ENCODE measurements around the gene TREX2. TPM values are rescaled to one million over a fixed set of nuclear protein-coding genes. Genes with fewer than 3 reads are reported as not detected.

TREX2 gene
- total and polyA plus RNA-seq, 9 donors = 0.35 to 2.3 (median 0.77) TPM; not detected in 2

GRCh38 chrX:153485396-153486080 lies 39.7 kb upstream of the TREX2 start:
- Histone ChIP-seq H3K36me3 (no peaks in the 10 kb centered on the region), H3K27ac (no peak overlapping the region), H3K9me3 (no peaks in the 10 kb centered on the region), H3K27me3 (no peaks in the 10 kb centered on the region), H3K4me1 (ENCODE audit: insufficient read depth) (peaks cover 20% of the 10 kb centered on the region), H3K4me3 (no peak overlapping the region)
- no peak for DNase-seq
- WGBS, 3 donors = 81 to 90% (median 89%) methylated on average over 30 of the region's 30 CpGs
- TF ChIP-seq EP300 (IDR thresholded peaks at IDR 0.05) = no peak
- TF ChIP-seq CTCF (IDR thresholded peaks at IDR 0.05) = no peak
- TF ChIP-seq POLR2A (IDR thresholded peaks at IDR 0.05) = no peak
- intact Hi-C loops (cut with DNase I) = loop anchor here in 1 of 4 donors (10.0 kb wide), 1 partner anchor 59 kb away; no protein-coding TSS in a partner anchor

GRCh38 chrX:153482376-153483015 lies 36.6 kb upstream of the TREX2 start:
- intact Hi-C loops (cut with DNase I) = loop anchor here in 1 of 4 donors (10.0 kb wide), 1 partner anchor 62 kb away; no protein-coding TSS in a partner anchor

GRCh38 chrX:153481043-153481442 lies 35.2 kb upstream of the TREX2 start:
- intact Hi-C loops (cut with DNase I) = loop anchor here in 1 of 4 donors (10.0 kb wide), 1 partner anchor 64 kb away; no protein-coding TSS in a partner anchor
- Histone ChIP-seq H3K27ac (no peak overlapping the region), H3K4me3 (no peak overlapping the region), H3K9me3 (no peaks in the 10 kb centered on the region), H3K36me3 (no peaks in the 10 kb centered on the region), H3K27me3 (no peaks in the 10 kb centered on the region), H3K4me1 (ENCODE audit: insufficient read depth) (peaks cover 15% of the 10 kb centered on the region)
- 86 to 92% (median 90%) methylated on average over 12 to 13 of the region's 13 CpGs for WGBS, 3 donors
- no peak for TF ChIP-seq CTCF (IDR thresholded peaks at IDR 0.05)
- TF ChIP-seq EP300 (IDR thresholded peaks at IDR 0.05) = no peak
- TF ChIP-seq POLR2A (IDR thresholded peaks at IDR 0.05) = no peak
- no peak for DNase-seq

More at GRCh38 chrX:153482376-153483015, 36.6 kb upstream of the TREX2 start:
- Histone ChIP-seq H3K27ac (no peak overlapping the region), H3K4me1 (ENCODE audit: insufficient read depth) (peaks cover 13% of the 10 kb centered on the region), H3K27me3 (no peaks in the 10 kb centered on the region), H3K9me3 (no peaks in the 10 kb centered on the region), H3K36me3 (no peaks in the 10 kb centered on the region), H3K4me3 (no peak overlapping the region)
- DNase-seq = no peak
- 64 to 75% (median 69%) methylated on average over 20 to 23 of the region's 23 CpGs for WGBS, 3 donors
- no peak for TF ChIP-seq POLR2A (IDR thresholded peaks at IDR 0.05)
- TF ChIP-seq CTCF (IDR thresholded peaks at IDR 0.05) = no peak
- TF ChIP-seq EP300 (IDR thresholded peaks at IDR 0.05) = no peak

- H3K4me1 ChIP-seq (ENCODE audit: insufficient read depth) = peaks cover 11% of the 10 kb centered on the region
- TF ChIP-seq POLR2A (IDR thresholded peaks at IDR 0.05) (no peak), CTCF (IDR thresholded peaks at IDR 0.05) (no peak), EP300 (IDR thresholded peaks at IDR 0.05) (no peak)
- H3K4me3 ChIP-seq = no peak overlapping the region
- H3K36me3 ChIP-seq = no peaks in the 10 kb centered on the region
- no peaks in the 10 kb centered on the region for H3K9me3 ChIP-seq
- no peaks in the 10 kb centered on the region for H3K27me3 ChIP-seq
- 75 to 90% (median 81%) methylated on average over 16 of the region's 16 CpGs for WGBS, 3 donors
- intact Hi-C loops (cut with DNase I) = no loop called here
- H3K27ac ChIP-seq = no peak overlapping the region
- DNase-seq = no peak
Observed at GRCh38 chrX:153478746-153479145, 32.9 kb upstream of the TREX2 start.

All from ovary (tissue), 9 donors.